Tibial artery (tissue), 4 donors: ENCODE data around the gene EHD4.

Experiments used
- DNase-seq, 2 donors: peaks; one replicate each; pipeline ENCODE4 v3.0.0-alpha.2; 2019
- H3K27ac ChIP-seq, 2 donors: fragments of 200-600 bp; sonication (generic) in 1 of 2; 1 replicate in 1 of 2; 2 replicates in 1 of 2; pipeline ENCODE4 v1.5.1; 2018 to 2019; ENCODE audit warnings: mild to moderate bottlenecking in 1 of 2
- H3K27me3 ChIP-seq, 2 donors: fragments of 200-600 bp; sonication (generic) in 1 of 2; one replicate each; pipeline versions ENCODE4 v1.5.1 to v1.6.0; 2016 to 2019
- H3K36me3 ChIP-seq, 3 donors: fragments of 200-600 bp; sonication (generic) in 2 of 3; one replicate each; pipeline ENCODE4 v1.5.1; 2016 to 2019; ENCODE audit warnings: mild to moderate bottlenecking in 2 of 3
- H3K4me1 ChIP-seq, 4 donors: fragments of 200-600 bp; sonication (generic) in 2 of 4; 1 replicate in 3 of 4; 2 replicates in 1 of 4; pipeline ENCODE4 v1.5.1; 2016 to 2019
- H3K4me3 ChIP-seq, 2 donors: fragments of 200-600 bp; sonication (generic) in 1 of 2; 1 replicate in 1 of 2; 2 replicates in 1 of 2; pipeline ENCODE4 v1.5.1; 2018 to 2019; ENCODE audit warnings: mild to moderate bottlenecking in 2 of 2
- H3K9me3 ChIP-seq, 3 donors: fragments of 200-600 bp; sonication (generic) in 1 of 3; one replicate each; pipeline ENCODE4 v1.5.1; 2016 to 2019
- CTCF ChIP-seq, 2 experiments: fragments of 200-600 bp in 1 of 2; fragments of 450-650 bp in 1 of 2; IDR thresholded peaks; one replicate each; pipeline ENCODE4 v1.5.1; 2017 to 2019; ENCODE audit warnings: antibody characterized with exemption in 2 of 2, mild to moderate bottlenecking in 1 of 2, moderate library complexity in 1 of 2
- intact Hi-C: fragments of 100-400 bp; cut with DNase I; formaldehyde crosslinking; loops from one replicate; pipeline ENCODE4 v1.15.0; 2023; ENCODE audit warnings: low total_unique reads

EHD4 gene

DNA sequence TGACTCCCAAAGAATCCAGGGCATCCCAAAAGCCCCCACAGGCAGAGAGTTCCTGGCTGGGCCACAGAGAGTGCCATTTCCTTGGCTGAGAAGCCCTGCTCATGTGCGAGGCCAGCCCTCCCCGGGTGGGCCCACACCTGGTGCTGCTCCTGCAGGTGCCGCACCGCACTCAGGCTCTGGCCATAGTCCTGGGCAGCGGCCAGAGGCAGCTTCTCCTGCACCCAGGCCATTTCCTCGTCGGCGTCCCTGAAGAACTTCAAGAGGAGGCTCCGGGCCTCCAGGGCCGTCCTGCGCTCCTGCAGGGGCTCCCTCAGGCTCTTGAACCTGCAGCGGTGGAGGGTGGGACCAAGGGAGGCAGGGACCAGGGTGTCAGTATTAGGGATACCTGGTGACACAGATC is 115.6 kb downstream of the EHD4 start:
- H3K9me3 ChIP-seq: no peaks in the 10 kb centered on the region
- H3K4me3 ChIP-seq: no peak overlapping the region
- no peak overlapping the region for H3K27ac ChIP-seq
- H3K4me1 ChIP-seq: no peaks in the 10 kb centered on the region
- DNase-seq: no peak
- intact Hi-C loops: no loop called here
- peaks cover 0 to 51% of the 10 kb centered on the region in 2 donors for H3K27me3 ChIP-seq
- no peaks in the 10 kb centered on the region for H3K36me3 ChIP-seq
- no peak for TF ChIP-seq CTCF (IDR thresholded peaks at IDR 0.05)

DNA sequence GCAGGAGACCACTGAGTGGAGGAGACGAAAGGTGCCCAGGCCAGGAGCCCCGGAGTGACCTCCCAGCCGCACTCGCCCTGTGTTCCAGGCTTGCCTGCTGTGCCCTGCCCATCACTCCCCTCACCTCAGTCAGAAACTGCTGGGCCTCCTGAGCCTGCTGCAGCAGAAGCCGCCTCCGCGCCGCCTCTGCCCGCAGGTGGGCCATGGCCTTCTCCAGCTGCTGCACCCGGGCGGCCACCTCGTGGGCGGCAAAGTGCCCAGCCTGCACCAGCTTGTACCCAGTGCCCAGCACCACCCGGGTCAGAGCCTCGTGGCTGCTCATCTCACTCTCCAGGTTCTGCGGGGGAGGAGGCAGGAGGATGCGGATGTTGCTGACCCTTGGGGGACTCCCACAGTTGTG is 116.1 kb downstream of the EHD4 start:
- intact Hi-C loops: no loop called here
- H3K9me3 ChIP-seq: no peaks in the 10 kb centered on the region
- TF ChIP-seq CTCF (IDR thresholded peaks at IDR 0.05): no peak

GRCh38 chr15:41855261-41855961 is 116.9 kb downstream of the EHD4 start:
- H3K27me3 ChIP-seq: peaks cover 0 to 54% of the 10 kb centered on the region in 2 donors
- no peaks in the 10 kb centered on the region for H3K9me3 ChIP-seq
- H3K36me3 ChIP-seq: no peaks in the 10 kb centered on the region
- DNase-seq: no peak
- H3K4me3 ChIP-seq: no peak overlapping the region
- H3K4me1 ChIP-seq: peaks cover 0 to 3% (median 0%) of the 10 kb centered on the region in 4 donors
- no peak overlapping the region for H3K27ac ChIP-seq
- intact Hi-C loops: no loop called here
- TF ChIP-seq CTCF (IDR thresholded peaks at IDR 0.05): no peak

More for the DNA sequence above, 116.1 kb downstream of the EHD4 start:
- H3K4me1 ChIP-seq: no peaks in the 10 kb centered on the region
- H3K27me3 ChIP-seq: peaks cover 0 to 54% of the 10 kb centered on the region in 2 donors
- DNase-seq: no peak
- no peak overlapping the region for H3K4me3 ChIP-seq
- H3K36me3 ChIP-seq: no peaks in the 10 kb centered on the region
- no peak overlapping the region for H3K27ac ChIP-seq

DNA sequence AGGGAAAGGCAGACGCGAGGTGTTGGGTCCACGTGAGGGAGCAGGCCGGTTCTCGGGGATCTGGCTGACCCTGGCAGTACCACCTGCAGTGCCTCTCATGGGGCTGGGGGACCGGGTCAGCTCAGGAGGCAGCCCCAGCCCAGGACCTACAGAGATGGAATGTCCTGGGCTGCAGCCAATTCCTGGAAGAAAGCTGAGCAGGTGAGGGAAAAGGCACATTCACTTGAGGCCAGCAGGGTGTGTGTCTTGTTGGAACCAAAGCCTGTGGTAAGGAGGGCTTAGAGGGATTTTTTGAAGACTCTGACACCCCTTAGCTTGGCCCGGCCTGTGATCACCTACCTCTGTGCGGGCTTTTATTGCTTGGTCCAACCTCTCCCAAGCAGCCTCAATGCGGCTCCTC is 117.9 kb downstream of the EHD4 start:
- no peak overlapping the region for H3K4me3 ChIP-seq
- H3K27me3 ChIP-seq: peaks cover 0 to 54% of the 10 kb centered on the region in 2 donors
- no peak for TF ChIP-seq CTCF (IDR thresholded peaks at IDR 0.05)
- no peak for DNase-seq
- H3K36me3 ChIP-seq: no peaks in the 10 kb centered on the region
- intact Hi-C loops: no loop called here
- H3K4me1 ChIP-seq: peaks cover 0 to 13% (median 0%) of the 10 kb centered on the region in 4 donors
- no peaks in the 10 kb centered on the region for H3K9me3 ChIP-seq
- no peak overlapping the region for H3K27ac ChIP-seq

- Histone ChIP-seq H3K27me3 (peaks cover 0 to 54% of the 10 kb centered on the region in 2 donors), H3K36me3 (peaks cover 0 to 3% (median 0%) of the 10 kb centered on the region in 3 donors), H3K4me3 (no peak overlapping the region), H3K9me3 (no peaks in the 10 kb centered on the region), H3K4me1 (peaks cover 0 to 14% (median 0%) of the 10 kb centered on the region in 4 donors), H3K27ac (no peak overlapping the region)
- no peak for TF ChIP-seq CTCF (IDR thresholded peaks at IDR 0.05)
- DNase-seq: no peak
- intact Hi-C loops: no loop called here
Observed at GRCh38 chr15:41853831-41854230, 118.5 kb downstream of the EHD4 start.
